GM10266 (cell line): ENCODE measurements around the gene CNTNAP5.

Experiments used
- DNase-seq: peaks from one replicate; pipeline ENCODE4 v3.0.0; 2012; ENCODE audit errors: extremely low spot score
- CTCF ChIP-seq: IDR thresholded peaks from 2 replicates; pipeline ENCODE4 v1.5.1; 2012; ENCODE audit warnings: mild to moderate bottlenecking, low read depth; ENCODE audit not compliant: control insufficient read depth, insufficient read depth; ENCODE audit errors: missing control alignments

Gene CNTNAP5

GRCh38 chr2:124602759-124603158 lies 577.7 kb downstream of the CNTNAP5 start:
- DNase-seq: no peak
- no peak for TF ChIP-seq CTCF

GRCh38 chr2:124604940-124605339 lies 579.9 kb downstream of the CNTNAP5 start:
- no peak for DNase-seq
- no peak for TF ChIP-seq CTCF

- no peak for TF ChIP-seq CTCF
- no peak for DNase-seq
Observed at GRCh38 chr2:124607679-124608078, 582.6 kb downstream of the CNTNAP5 start.

GRCh38 chr2:124609667-124610066 lies 584.6 kb downstream of the CNTNAP5 start:
- no peak for TF ChIP-seq CTCF
- no peak for DNase-seq

GRCh38 chr2:124610141-124610540 lies 585.1 kb downstream of the CNTNAP5 start:
- no peak for TF ChIP-seq CTCF
- DNase-seq: no peak

GRCh38 chr2:124610866-124611265 lies 585.8 kb downstream of the CNTNAP5 start:
- DNase-seq: no peak
- TF ChIP-seq CTCF: no peak

- TF ChIP-seq CTCF: no peak
- DNase-seq: no peak
Observed at GRCh38 chr2:124623560-124623959, 598.5 kb downstream of the CNTNAP5 start.
